Thymus (tissue), 11 donors: ENCODE measurements around the gene AP2M1. TPM values are rescaled to one million over a fixed set of nuclear protein-coding genes. Genes with fewer than 3 reads are reported as not detected.

Experiments
- DNase-seq, 9 donors: peaks; one replicate each; pipeline ENCODE4 v3.0.0-alpha.2; 2013; ENCODE audit warnings: low spot score in 9 of 9, low read depth in 6 of 9, missing footprints in 1 of 9
- H3K27ac ChIP-seq, 2 donors: one replicate each; pipeline ENCODE4 v1.5.1; 2013; ENCODE audit warnings: control low read depth in 1 of 2, low read depth in 1 of 2, low read length in 1 of 2, mild to moderate bottlenecking in 1 of 2, moderate library complexity in 1 of 2
- H3K27me3 ChIP-seq, 2 donors: one replicate each; pipeline ENCODE4 v1.5.1; 2013; ENCODE audit warnings: low read length in 1 of 2; ENCODE audit not compliant: control insufficient read depth in 2 of 2, insufficient read depth in 1 of 2
- H3K36me3 ChIP-seq, 2 donors: one replicate each; pipeline ENCODE4 v1.5.1; 2013; ENCODE audit warnings: low read length in 1 of 2, mild to moderate bottlenecking in 1 of 2, moderate library complexity in 1 of 2; ENCODE audit not compliant: control insufficient read depth in 2 of 2, insufficient read depth in 2 of 2
- H3K4me1 ChIP-seq, 2 donors: one replicate each; pipeline ENCODE4 v1.5.1; 2013; ENCODE audit warnings: low read length in 2 of 2; ENCODE audit not compliant: control insufficient read depth in 2 of 2, insufficient read depth in 2 of 2
- H3K4me3 ChIP-seq, 2 donors: one replicate each; pipeline ENCODE4 v1.5.1; 2013; ENCODE audit warnings: low read length in 2 of 2, control low read depth in 1 of 2, mild to moderate bottlenecking in 1 of 2
- H3K9me3 ChIP-seq, 2 donors: one replicate each; pipeline ENCODE4 v1.5.1; 2013; ENCODE audit warnings: low read length in 1 of 2, mild to moderate bottlenecking in 1 of 2; ENCODE audit not compliant: control insufficient read depth in 2 of 2, insufficient read depth in 1 of 2
- WGBS: extraction: QIAGEN DNeasy Blood & Tissue Kit; methylation state at CpG from one replicate; pipeline ENCODE4 v1.1.7; 2013; 5-methylcytosine and 5-hydroxymethylcytosine counted together
- polyA plus RNA-seq: library from polyadenylated mRNA; stranded (reverse); fragments of 200-250 nt; gene quantifications from one replicate; pipeline ENCODE4 v1.2.3, GENCODE V29; 2013
- total RNA-seq: library from RNA; stranded (reverse); fragments of 120-200 nt; gene quantifications from one replicate; pipeline ENCODE4 v1.2.4, GENCODE V29; 2013
- donor health status: healthy.

AP2M1 gene
- total and polyA plus RNA-seq, 2 donors: 138 to 165 TPM

DNA sequence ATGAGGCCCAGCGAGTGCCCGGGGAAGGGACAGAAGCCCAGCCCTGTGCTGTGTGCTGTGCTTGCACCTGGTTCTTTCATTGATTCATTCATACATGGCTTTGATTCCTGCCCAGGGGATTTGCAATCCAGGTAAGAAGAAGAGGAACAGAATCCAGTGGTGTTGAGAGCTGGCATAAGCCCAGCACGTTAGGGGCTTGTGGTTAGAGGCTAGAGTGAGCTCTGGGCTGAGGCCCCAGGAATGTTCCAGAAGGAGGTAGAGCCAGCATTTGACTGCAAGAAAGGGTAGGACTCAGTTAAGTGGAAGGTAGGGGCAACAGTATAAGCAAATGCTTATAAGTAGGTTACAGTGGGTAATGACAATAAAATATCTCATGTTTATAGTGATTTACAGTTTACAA lies 57.0 kb downstream of the AP2M1 start:
- Histone ChIP-seq H3K27me3 (peaks cover 60 to 88% of the 10 kb centered on the region in 2 donors), H3K9me3 (peaks cover 0 to 4% of the 10 kb centered on the region in 2 donors), H3K4me1 (peaks cover 4 to 7% of the 10 kb centered on the region in 2 donors), H3K36me3 (no peaks in the 10 kb centered on the region), H3K27ac (no peak overlapping the region), H3K4me3 (no peak overlapping the region)
- no peak for DNase-seq
- 57% methylated on average over 3 of the region's 3 CpGs for WGBS

DNA sequence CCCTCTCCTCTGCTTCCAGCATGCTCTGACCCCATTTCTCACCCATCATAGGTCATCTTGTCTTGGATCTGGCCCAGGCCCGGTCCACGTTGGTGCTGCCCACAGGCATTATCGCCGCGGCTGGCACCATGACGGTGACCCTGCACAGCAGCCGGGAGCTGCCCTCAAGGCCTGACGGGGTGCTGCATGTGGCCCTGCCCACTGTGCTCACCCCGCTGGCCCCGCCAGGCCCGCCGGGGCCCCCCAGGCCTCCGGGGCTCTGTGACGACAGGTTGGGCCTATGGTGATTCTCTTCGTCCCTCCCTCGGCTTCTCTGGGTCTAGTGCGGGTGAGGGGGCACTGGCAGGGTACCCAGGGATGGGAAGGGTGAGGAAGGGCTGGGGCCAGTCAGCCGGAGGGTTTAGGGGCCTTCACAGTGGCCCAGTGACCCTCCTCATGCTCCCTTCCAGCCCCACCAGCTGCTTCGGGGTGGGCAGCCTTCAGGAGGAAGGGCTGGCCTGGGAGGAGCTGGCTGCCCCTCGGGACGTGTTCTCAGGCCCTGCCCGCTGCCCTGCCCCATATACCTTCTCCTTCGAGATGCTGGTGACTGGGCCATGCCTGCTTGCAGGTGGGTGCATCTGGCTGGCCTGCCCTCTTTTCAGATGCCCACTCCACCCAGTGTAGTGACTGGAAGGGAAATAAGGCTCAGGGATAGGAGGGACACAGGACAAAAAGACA lies 58.6 kb downstream of the AP2M1 start:
- Histone ChIP-seq H3K27me3 (peaks cover 48 to 73% of the 10 kb centered on the region in 2 donors), H3K9me3 (peaks cover 0 to 4% of the 10 kb centered on the region in 2 donors), H3K4me3 (no peak overlapping the region), H3K27ac (no peak overlapping the region), H3K4me1 (peaks cover 4 to 7% of the 10 kb centered on the region in 2 donors), H3K36me3 (no peaks in the 10 kb centered on the region)
- 94% methylated on average over 23 of the region's 23 CpGs for WGBS
- no peak for DNase-seq

Other genes starting within 250 kb of the AP2M1 start
- gene ABCC5, start 157.0 kb upstream of the AP2M1 start, total RNA-seq: 13.8 TPM
- gene ABCC5, start 157.0 kb upstream of the AP2M1 start, polyA plus RNA-seq: 33.2 TPM
- gene HTR3D, start 143.1 kb upstream of the AP2M1 start, total RNA-seq: not detected
- not detected for gene HTR3D, start 143.1 kb upstream of the AP2M1 start, polyA plus RNA-seq
- gene HTR3C, start 121.8 kb upstream of the AP2M1 start, total RNA-seq: not detected
- 0.11 TPM for gene HTR3C, start 121.8 kb upstream of the AP2M1 start, polyA plus RNA-seq
- not detected for gene HTR3E, start 77.8 kb upstream of the AP2M1 start, total RNA-seq
- gene HTR3E, start 77.8 kb upstream of the AP2M1 start, polyA plus RNA-seq: 0.05 TPM
- 32.2 TPM for gene EIF2B5, start 39.5 kb upstream of the AP2M1 start, total RNA-seq
- gene EIF2B5, start 39.5 kb upstream of the AP2M1 start, polyA plus RNA-seq: 47.3 TPM
- gene DVL3, start 19.5 kb upstream of the AP2M1 start, total RNA-seq: 12.0 TPM
- 26.0 TPM for gene DVL3, start 19.5 kb upstream of the AP2M1 start, polyA plus RNA-seq
- 25.0 TPM for gene ABCF3, start 11.3 kb downstream of the AP2M1 start, total RNA-seq
- 60.6 TPM for gene ABCF3, start 11.3 kb downstream of the AP2M1 start, polyA plus RNA-seq
- gene VWA5B2, start 54.7 kb downstream of the AP2M1 start, total RNA-seq: 0.05 TPM
- gene VWA5B2, start 54.7 kb downstream of the AP2M1 start, polyA plus RNA-seq: 0.23 TPM
- gene ALG3, start 74.1 kb downstream of the AP2M1 start, total RNA-seq: 12.6 TPM
- gene ALG3, start 74.1 kb downstream of the AP2M1 start, polyA plus RNA-seq: 16.6 TPM
- gene EEF1AKMT4, start 74.8 kb downstream of the AP2M1 start, total RNA-seq: 5.0 TPM
- gene EEF1AKMT4, start 74.8 kb downstream of the AP2M1 start, polyA plus RNA-seq: 2.9 TPM
- gene CAMK2N2, start 86.7 kb downstream of the AP2M1 start, total RNA-seq: not detected
- 0.14 TPM for gene CAMK2N2, start 86.7 kb downstream of the AP2M1 start, polyA plus RNA-seq
- gene ECE2, start 101.2 kb downstream of the AP2M1 start, total RNA-seq: not detected
- gene ECE2, start 101.2 kb downstream of the AP2M1 start, polyA plus RNA-seq: not detected
- gene PSMD2, start 124.4 kb downstream of the AP2M1 start, total RNA-seq: 136 TPM
- 76.1 TPM for gene PSMD2, start 124.4 kb downstream of the AP2M1 start, polyA plus RNA-seq
- gene EIF4G1, start 139.8 kb downstream of the AP2M1 start, total RNA-seq: 69.0 TPM
- 97.5 TPM for gene EIF4G1, start 139.8 kb downstream of the AP2M1 start, polyA plus RNA-seq
- 3.4 TPM for gene FAM131A, start 162.7 kb downstream of the AP2M1 start, total RNA-seq
- gene FAM131A, start 162.7 kb downstream of the AP2M1 start, polyA plus RNA-seq: 11.7 TPM
- gene CLCN2, start 186.8 kb downstream of the AP2M1 start, total RNA-seq: 0.85 TPM
- 7.0 TPM for gene CLCN2, start 186.8 kb downstream of the AP2M1 start, polyA plus RNA-seq
- 76.0 TPM for gene POLR2H, start 186.9 kb downstream of the AP2M1 start, total RNA-seq
- gene POLR2H, start 186.9 kb downstream of the AP2M1 start, polyA plus RNA-seq: 117 TPM
- gene THPO, start 203.4 kb downstream of the AP2M1 start, total RNA-seq: not detected
- 0.21 TPM for gene THPO, start 203.4 kb downstream of the AP2M1 start, polyA plus RNA-seq
- gene CHRD, start 205.2 kb downstream of the AP2M1 start, total RNA-seq: 0.24 TPM
- gene CHRD, start 205.2 kb downstream of the AP2M1 start, polyA plus RNA-seq: 2.5 TPM